HCT116 (cell line): ENCODE data around the gene DOCK9. TPM values are rescaled to one million over a fixed set of nuclear protein-coding genes. Genes with fewer than 3 reads are reported as not detected.

ENCODE experiments used
- ATAC-seq: fragments of 200-7000 bp; cut with Tn5 transposase; 2 replicates; pipeline ENCODE4 v1.9.1; 2020; ENCODE audit warnings: mild to moderate bottlenecking, moderate library complexity
- BruUV-seq: library from RNA; stranded (reverse); fragments of 400-500 nt; replicated peaks from 2 replicates; lab custom pipeline; 2021; lab: Mats Ljungman, UMichigan
- CTCF ChIA-PET: fragments of 300-600 bp; sonication (Branson Sonifier 250); formaldehyde crosslinking; loops from one replicate; lab custom pipeline; 2021; ENCODE audit warnings: antibody characterized with exemption; lab: Charles Lee
- POLR2A ChIA-PET: fragments of 300-600, 350-600 bp; sonication (Branson Sonifier 250); formaldehyde crosslinking; loops from one replicate; lab custom pipeline; 2021; ENCODE audit warnings: antibody characterized with exemption; lab: Charles Lee
- RAD21 ChIA-PET, 2 experiments: fragments of 300-600 bp; sonication (Branson Sonifier 250); formaldehyde crosslinking; loops; one replicate each; lab custom pipeline; 2023; ENCODE audit warnings: low total read pairs in 2 of 2; ENCODE audit not compliant: uncharacterized antibody in 2 of 2, unreplicated experiment in 2 of 2, low non-redundant PET in 1 of 2; lab: Charles Lee
- DNase-seq: peaks from one replicate; pipeline ENCODE4 v3.0.0-alpha.2; 2010; ENCODE audit warnings: low read depth, low spot score
- H2AFZ ChIP-seq: fragments of 200-600 bp; shearing (Covaris generic), sonication (generic); 2 replicates; pipeline ENCODE4 v1.6.1; 2017; ENCODE audit warnings: low read depth, mixed run types, mixed read lengths, antibody characterized with exemption, low read length; ENCODE audit not compliant: poor library complexity, severe bottlenecking
- H3K27ac ChIP-seq: 2 replicates; pipeline ENCODE4 v1.5.1; 2012; ENCODE audit warnings: low read depth, low read length
- H3K27me3 ChIP-seq: fragments of 200-600 bp; sonication (generic); 2 replicates; pipeline ENCODE4 v1.6.1; 2016; ENCODE audit warnings: mixed run types, low read length, mixed read lengths; ENCODE audit not compliant: insufficient read depth
- H3K36me3 ChIP-seq, 2 experiments: fragments of 200-500 bp in 1 of 2; fragments of 200-600 bp in 1 of 2; sonication (Bioruptor generic) in 1 of 2; sonication (generic) in 1 of 2; 2 replicates each; pipeline versions ENCODE4 v1.5.1 to v1.6.1; 2014 to 2016; ENCODE audit warnings: low read length in 2 of 2, inconsistent platforms in 1 of 2, mixed read lengths in 1 of 2, mixed run types in 1 of 2; ENCODE audit not compliant: insufficient read depth in 2 of 2, control insufficient read depth in 1 of 2
- H3K4me1 ChIP-seq, 2 experiments: fragments of 200-600 bp in 1 of 2; sonication (generic) in 1 of 2; 2 replicates each; pipeline versions ENCODE4 v1.5.1 to v1.6.1; 2012 to 2017; ENCODE audit warnings: low read length in 2 of 2, inconsistent platforms in 1 of 2, mild to moderate bottlenecking in 1 of 2, mixed read lengths in 1 of 2, mixed run types in 1 of 2, moderate library complexity in 1 of 2; ENCODE audit not compliant: insufficient read depth in 2 of 2, control insufficient read depth in 1 of 2
- H3K4me2 ChIP-seq: fragments of 200-600 bp; sonication (generic); 2 replicates; pipeline ENCODE4 v1.6.1; 2017; ENCODE audit warnings: mixed run types, low read length, mixed read lengths
- H3K4me3 ChIP-seq, 2 experiments: fragments of 200-600 bp in 1 of 2; sonication (generic) in 1 of 2; replicated peaks in 1 of 2; 2 replicates each; pipeline ENCODE4 v1.5.1; 2011 to 2016; ENCODE audit warnings: low read length in 2 of 2, control low read depth in 1 of 2, low read depth in 1 of 2, mild to moderate bottlenecking in 1 of 2, mixed read lengths in 1 of 2, mixed run types in 1 of 2
- H3K79me2 ChIP-seq: fragments of 200-600 bp; sonication (generic); 2 replicates; pipeline ENCODE4 v1.6.1; 2017; ENCODE audit warnings: mild to moderate bottlenecking, mixed run types, low read length, moderate library complexity, mixed read lengths; ENCODE audit not compliant: insufficient read depth
- H3K9ac ChIP-seq: fragments of 200-600 bp; sonication (generic); 2 replicates; pipeline ENCODE4 v1.6.1; 2016; ENCODE audit warnings: low read length, mixed read lengths
- H3K9me2 ChIP-seq: fragments of 200-600 bp; sonication (generic), shearing (Covaris generic); 2 replicates; pipeline ENCODE4 v1.6.1; 2017; ENCODE audit warnings: mixed run types, mild to moderate bottlenecking, moderate library complexity; ENCODE audit not compliant: insufficient read depth
- H3K9me3 ChIP-seq, 2 experiments: fragments of 200-500 bp in 1 of 2; fragments of 200-600 bp in 1 of 2; sonication (Bioruptor generic) in 1 of 2; sonication (generic) in 1 of 2; 2 replicates each; pipeline ENCODE4 v1.6.1; 2014 to 2017; ENCODE audit warnings: low read length in 2 of 2, mixed read lengths in 2 of 2, inconsistent platforms in 1 of 2, low read depth in 1 of 2, mild to moderate bottlenecking in 1 of 2, mixed run types in 1 of 2, moderate library complexity in 1 of 2; ENCODE audit not compliant: control insufficient read depth in 1 of 2, insufficient read depth in 1 of 2
- H4K20me1 ChIP-seq: fragments of 200-600 bp; sonication (generic), shearing (Covaris generic); 2 replicates; pipeline ENCODE4 v1.6.1; 2017; ENCODE audit warnings: mixed run types, mild to moderate bottlenecking, moderate library complexity; ENCODE audit not compliant: insufficient read depth
- CBX3 ChIP-seq: IDR thresholded peaks from 2 replicates; pipeline ENCODE4 v1.6.1; 2012; ENCODE audit warnings: low read depth
- CEBPB ChIP-seq: IDR thresholded peaks from 2 replicates; pipeline ENCODE4 v1.6.1; 2012; ENCODE audit warnings: low read depth
- EGR1 ChIP-seq: IDR thresholded peaks from 2 replicates; pipeline ENCODE4 v1.6.1; 2012; ENCODE audit warnings: low read depth
- ELF1 ChIP-seq: IDR thresholded peaks from 2 replicates; pipeline ENCODE4 v1.6.1; 2012; ENCODE audit warnings: low read depth, borderline replicate concordance
- EZH2 ChIP-seq: fragments of 200-600 bp; sonication (generic); IDR thresholded peaks from 2 replicates; pipeline ENCODE4 v1.6.1; 2017; ENCODE audit warnings: antibody characterized with exemption, mixed run types
- EZH2phosphoT487 ChIP-seq: fragments of 200-600 bp; IDR thresholded peaks from 2 replicates; pipeline ENCODE4 v1.6.1; 2018; ENCODE audit warnings: antibody characterized with exemption, borderline replicate concordance
- FOSL1 ChIP-seq: IDR thresholded peaks from 2 replicates; pipeline ENCODE4 v1.6.1; 2012; ENCODE audit warnings: low read depth
- JUND ChIP-seq: IDR thresholded peaks from 2 replicates; pipeline ENCODE4 v1.6.1; 2012
- MAX ChIP-seq: IDR thresholded peaks from 2 replicates; pipeline ENCODE4 v1.6.1; 2012
- POLR2A ChIP-seq: IDR thresholded peaks from 2 replicates; pipeline ENCODE4 v1.7.0; 2011; ENCODE audit warnings: borderline replicate concordance; ENCODE audit not compliant: insufficient read depth, insufficient read length; ENCODE audit errors: extremely low read depth
- REST ChIP-seq: IDR thresholded peaks from 2 replicates; pipeline ENCODE4 v1.6.1; 2012; ENCODE audit warnings: low read depth
- SIN3A ChIP-seq: IDR thresholded peaks from 2 replicates; pipeline ENCODE4 v1.6.1; 2012; ENCODE audit warnings: low read depth
- SP1 ChIP-seq: IDR thresholded peaks from 2 replicates; pipeline ENCODE4 v1.6.1; 2012; ENCODE audit warnings: low read depth
- SRF ChIP-seq: IDR thresholded peaks from 2 replicates; pipeline ENCODE4 v1.6.1; 2012; ENCODE audit warnings: low read depth
- TCF7L2 ChIP-seq: IDR thresholded peaks from 2 replicates; pipeline ENCODE4 v1.7.0; 2011; ENCODE audit warnings: borderline replicate concordance, inconsistent platforms; ENCODE audit not compliant: insufficient read depth, insufficient read length; ENCODE audit errors: extremely low read depth
- ZFX ChIP-seq: fragments of 450-650 bp; IDR thresholded peaks from 2 replicates; pipeline ENCODE4 v1.6.1; 2017
- ZNF274 ChIP-seq: fragments of 200-500 bp; sonication (Bioruptor generic); IDR thresholded peaks from 2 replicates; pipeline ENCODE4 v1.6.1; 2014; ENCODE audit warnings: mild to moderate bottlenecking, low read depth, low read length, inconsistent platforms
- intact Hi-C: fragments of 100-400 bp; cut with micrococcal nuclease; formaldehyde crosslinking; loops from 2 replicates; pipeline ENCODE4 v1.10.0; 2022
- total RNA-seq: library from RNA; stranded (reverse); gene quantifications from one replicate; pipeline ENCODE4 v1.2.1, GENCODE V29; 2021; ENCODE audit not compliant: unreplicated experiment
- TF ChIP-seq, protein P1 (sequence below): IDR thresholded peaks from 2 replicates; pipeline ENCODE4 v1.6.1; 2011; ENCODE audit warnings: mild to moderate bottlenecking, low read length, moderate library complexity; ENCODE audit not compliant: insufficient replicate concordance; ENCODE audit errors: extremely low read depth

Gene DOCK9
- total RNA-seq, 1 experiment from 2014 or later, result 58.8 TPM

DNA sequence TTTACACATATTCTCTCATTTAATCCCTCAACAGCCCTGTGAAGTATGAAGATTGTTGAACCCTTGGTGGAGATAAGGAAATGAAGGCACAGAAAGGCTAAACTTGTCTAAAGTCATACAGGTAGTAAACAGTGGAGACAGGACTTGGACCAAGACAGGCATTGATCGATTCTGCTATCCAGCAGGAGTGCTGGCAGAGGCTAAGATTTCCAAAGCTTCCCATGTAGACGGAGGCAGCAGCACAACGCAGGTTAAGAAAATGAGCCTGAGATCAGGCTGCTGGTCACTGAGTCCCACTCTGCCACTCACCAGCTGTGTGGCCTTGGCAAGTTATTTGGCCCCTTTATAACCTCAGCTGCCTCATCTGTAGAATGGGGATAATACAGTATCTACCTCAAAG is 140.0 kb downstream of the DOCK9 start:
- TF ChIP-seq EZH2phosphoT487 (no peak), EGR1 (no peak), SRF (no peak), SIN3A (no peak), CBX3 (no peak), JUND (no peak), ZNF274 (no peak), ZFX (no peak), ELF1 (no peak), SP1 (no peak), MAX (no peak), TCF7L2 (no peak), REST (no peak), POLR2A (no peak), FOSL1 (no peak), EZH2 (no peak), CEBPB (no peak)
- TF ChIP-seq, protein P1, sequence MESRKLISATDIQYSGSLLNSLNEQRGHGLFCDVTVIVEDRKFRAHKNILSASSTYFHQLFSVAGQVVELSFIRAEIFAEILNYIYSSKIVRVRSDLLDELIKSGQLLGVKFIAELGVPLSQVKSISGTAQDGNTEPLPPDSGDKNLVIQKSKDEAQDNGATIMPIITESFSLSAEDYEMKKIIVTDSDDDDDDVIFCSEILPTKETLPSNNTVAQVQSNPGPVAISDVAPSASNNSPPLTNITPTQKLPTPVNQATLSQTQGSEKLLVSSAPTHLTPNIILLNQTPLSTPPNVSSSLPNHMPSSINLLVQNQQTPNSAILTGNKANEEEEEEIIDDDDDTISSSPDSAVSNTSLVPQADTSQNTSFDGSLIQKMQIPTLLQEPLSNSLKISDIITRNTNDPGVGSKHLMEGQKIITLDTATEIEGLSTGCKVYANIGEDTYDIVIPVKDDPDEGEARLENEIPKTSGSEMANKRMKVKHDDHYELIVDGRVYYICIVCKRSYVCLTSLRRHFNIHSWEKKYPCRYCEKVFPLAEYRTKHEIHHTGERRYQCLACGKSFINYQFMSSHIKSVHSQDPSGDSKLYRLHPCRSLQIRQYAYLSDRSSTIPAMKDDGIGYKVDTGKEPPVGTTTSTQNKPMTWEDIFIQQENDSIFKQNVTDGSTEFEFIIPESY, result no peak

More for the DNA sequence above, 140.0 kb downstream of the DOCK9 start:
- DNase-seq (no peak), ATAC-seq (no peak)
- 0 out of 4 replicates have a peak, but pooled peaks cover 0 to 7% of the 10 kb centered on the region in 2 experiments for H3K36me3 ChIP-seq
- no peaks in the 10 kb centered on the region for H3K79me2 ChIP-seq
- POLR2A ChIA-PET, result no interaction called here
- H3K4me1 ChIP-seq, result peaks cover 0 to 4% of the 10 kb centered on the region in 2 experiments; a peak in 1 of 4 replicates
- intact Hi-C loops, result loop anchor here (5.0 kb wide), 1 partner anchor 796 kb away; no protein-coding TSS in a partner anchor
- RAD21 ChIA-PET, result no interaction called here
- H2AFZ ChIP-seq, result no peak overlapping the region
- no TSS peak for BruUV-seq
- no peaks in the 10 kb centered on the region for H3K27me3 ChIP-seq
- CTCF ChIA-PET, result no interaction called here
- no peaks in the 10 kb centered on the region for H4K20me1 ChIP-seq
- no peaks in the 10 kb centered on the region for H3K9me3 ChIP-seq
- no peaks in the 10 kb centered on the region for H3K9me2 ChIP-seq
- H3K27ac ChIP-seq, result no peak overlapping the region
- H3K4me2 ChIP-seq, result no peak overlapping the region
- no peak overlapping the region for H3K9ac ChIP-seq
- H3K4me3 ChIP-seq, result no peak overlapping the region
